PC-9 (cell line): ENCODE results near the gene ATP6V0D1. TPM values are rescaled to one million over a fixed set of nuclear protein-coding genes. Genes with fewer than 3 reads are reported as not detected.
A peak's percentile ranks its signal among the peaks of the same experiment; 100 is the strongest.

ENCODE experiments used
- Bru-seq: library from RNA; stranded (reverse); fragments of 400-500 nt; gene quantifications from one replicate; lab custom pipeline; 2021; lab: Mats Ljungman, UMichigan
- BruChase-seq, 2 experiments: library from RNA; stranded (reverse); fragments of 400-500 nt; gene quantifications; one replicate each; lab custom pipeline; 2021; lab: Mats Ljungman, UMichigan
- BruUV-seq: library from RNA; stranded (reverse); fragments of 400-500 nt; replicated peaks from 2 replicates; lab custom pipeline; 2021; lab: Mats Ljungman, UMichigan
- CTCF ChIA-PET: fragments of 300-600 bp; sonication (Branson Sonifier 250); formaldehyde crosslinking; loops from one replicate; lab custom pipeline; 2022; ENCODE audit warnings: antibody characterized with exemption; lab: Charles Lee
- POLR2A ChIA-PET: fragments of 300-600 bp; sonication (Branson Sonifier 250); formaldehyde crosslinking; loops from one replicate; lab custom pipeline; 2022; ENCODE audit warnings: antibody characterized with exemption; ENCODE audit not compliant: unreplicated experiment; lab: Charles Lee
- DNase-seq, 2 experiments: peaks; one replicate each; pipeline versions ENCODE4 v3.0.0 to v3.0.0-alpha.2; 2015 to 2022; ENCODE audit warnings: mixed read lengths in 1 of 2
- H2AFZ ChIP-seq: fragments of 200-600 bp; sonication (generic); 2 replicates; pipeline ENCODE4 v1.8.1; 2017; ENCODE audit warnings: antibody characterized with exemption
- H3F3A ChIP-seq: fragments of 200-600 bp; sonication (generic); 2 replicates; pipeline ENCODE4 v1.8.1; 2017; ENCODE audit warnings: antibody characterized with exemption, mild to moderate bottlenecking, low read depth; ENCODE audit not compliant: insufficient read depth
- H3K27ac ChIP-seq: fragments of 200-600 bp; sonication (generic); 2 replicates; pipeline ENCODE4 v1.6.1; 2016; ENCODE audit warnings: mixed run types
- H3K27me3 ChIP-seq: fragments of 200-600 bp; sonication (generic); 2 replicates; pipeline ENCODE4 v1.6.1; 2016; ENCODE audit warnings: low read depth, mixed run types; ENCODE audit not compliant: insufficient read depth
- H3K36me3 ChIP-seq: fragments of 200-600 bp; sonication (generic); 2 replicates; pipeline ENCODE4 v1.6.1; 2016; ENCODE audit warnings: low read depth, mixed run types
- H3K4me1 ChIP-seq: fragments of 200-600 bp; sonication (generic); replicated peaks from 2 replicates; pipeline ENCODE4 v1.6.1; 2016; ENCODE audit warnings: mixed run types; ENCODE audit not compliant: insufficient read depth
- H3K4me2 ChIP-seq: fragments of 200-600 bp; sonication (generic); 2 replicates; pipeline ENCODE4 v1.6.1; 2017; ENCODE audit warnings: mixed run types
- H3K4me3 ChIP-seq: fragments of 200-600 bp; sonication (generic); 2 replicates; pipeline ENCODE4 v1.6.1; 2016; ENCODE audit warnings: mixed run types
- H3K79me2 ChIP-seq: fragments of 200-600 bp; sonication (generic); 2 replicates; pipeline ENCODE4 v1.6.1; 2017; ENCODE audit warnings: low read depth, mixed run types
- H3K9me2 ChIP-seq: fragments of 200-600 bp; sonication (generic); 2 replicates; pipeline ENCODE4 v1.8.1; 2017; ENCODE audit warnings: mild to moderate bottlenecking; ENCODE audit not compliant: insufficient read depth
- H3K9me3 ChIP-seq: fragments of 200-600 bp; sonication (generic); 2 replicates; pipeline ENCODE4 v1.8.1; 2016; ENCODE audit warnings: low read depth; ENCODE audit not compliant: insufficient read depth
- H4K20me1 ChIP-seq: fragments of 200-600 bp; sonication (generic); 2 replicates; pipeline ENCODE4 v1.8.1; 2017; ENCODE audit not compliant: insufficient read depth
- CTCF ChIP-seq: fragments of 200-600 bp; sonication (generic); conservative IDR thresholded peaks from 2 replicates; pipeline ENCODE4 v1.6.1; 2017; ENCODE audit warnings: mixed run types, antibody characterized with exemption, mild to moderate bottlenecking, moderate library complexity
- EZH2 ChIP-seq: fragments of 200-600 bp; sonication (generic); IDR thresholded peaks from 2 replicates; pipeline ENCODE4 v1.8.0; 2017; ENCODE audit warnings: antibody characterized with exemption, low read depth
- intact Hi-C: fragments of 100-400 bp; cut with micrococcal nuclease; formaldehyde crosslinking; loops from one replicate; pipeline ENCODE4 v1.10.0; 2022; ENCODE audit not compliant: unreplicated experiment
- long read RNA-seq: library from polyadenylated mRNA; stranded (forward); transcript quantifications from one replicate; pipeline ENCODE4 v2.0.0, GENCODE V29; 2022
- total RNA-seq: library from RNA; stranded (reverse); gene quantifications from 2 replicates; pipeline ENCODE4 v1.2.3, GENCODE V29; 2021

Gene ATP6V0D1
- 51.5 and 61.0 TPM in 2 replicates for total RNA-seq
- Bru-seq, nascent RNA: percentile 63 among the genes with signal in this experiment
- percentile 60 among the genes with signal in this experiment for BruChase-seq, experiment 1, labeled RNA remaining after a 2-hour chase
- BruChase-seq, experiment 2, labeled RNA remaining after a 6-hour chase: percentile 75 among the genes with signal in this experiment
- long read RNA-seq, transcript ATP6V0D1-201 (8 exons, 1,716 nt): major isoform, 196 of 210 reads
- long read RNA-seq, partial matches to known transcripts: 3 of 210 reads
- long read RNA-seq, other reads (novel, unspliced or antisense): 9 of 210 reads

DNA sequence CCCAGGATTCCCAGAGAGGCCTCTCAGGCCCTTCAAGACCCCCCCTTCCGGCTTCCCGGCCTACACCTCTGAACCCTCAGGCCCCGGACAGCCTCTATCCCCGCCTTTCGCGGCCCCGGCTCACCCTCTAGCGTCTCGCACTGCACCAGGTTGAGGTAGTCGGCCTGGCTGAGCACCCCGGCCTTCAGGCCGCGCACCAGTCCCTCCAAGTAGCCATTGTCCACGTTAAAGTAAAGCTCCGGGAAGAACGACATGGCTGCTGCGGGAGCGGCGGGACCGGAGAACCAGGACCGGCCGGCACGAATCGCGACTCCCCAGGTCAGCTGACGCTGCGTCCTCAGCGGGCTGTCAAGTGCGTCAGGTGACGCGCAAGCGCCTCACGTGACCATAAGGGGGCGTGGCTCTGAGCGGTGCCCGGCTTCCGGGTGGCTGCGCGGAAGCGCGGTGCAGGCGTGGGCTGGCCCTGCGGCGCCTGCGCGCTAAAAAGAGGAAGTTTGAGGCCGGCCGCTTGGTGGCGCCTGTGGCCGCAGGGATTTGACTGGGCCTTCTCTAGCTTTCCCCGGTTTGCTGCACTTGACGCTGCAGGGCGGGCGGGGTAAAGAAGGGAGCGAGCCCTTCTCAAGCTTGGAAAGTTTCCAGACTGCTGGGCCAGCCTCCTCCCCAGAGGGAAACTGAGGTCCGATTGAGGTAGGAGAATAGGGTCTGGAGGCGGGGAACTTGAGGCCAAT lies at the start of gene ATP6V0D1:
ATP6V0D1 (minus strand) TSS at position 325 of the 728 bp plus-strand sequence; CDS start at position 254, 71 bp downstream.
- H3K9me3 ChIP-seq: no peaks in the 10 kb centered on the region
- peaks cover 9% of the 10 kb centered on the region for H4K20me1 ChIP-seq
- no TSS peak for BruUV-seq
- H3K4me2 ChIP-seq: peak within 1 kb of the TSS; percentile 97
- POLR2A ChIA-PET: interaction anchor here (0.7 to 0.8 kb wide), 2 partner anchors 50 to 170 kb away, joined by 4 to 11 read pairs; partner anchors contain the start of gene HSD11B2
- peak within 1 kb of the TSS; percentile 93 for H2AFZ ChIP-seq
- CTCF ChIA-PET: interaction anchor here (0.6 to 2.3 kb wide), 6 partner anchors 19 to 304 kb away, joined by 3 to 17 read pairs (median 5); no protein-coding TSS in a partner anchor
- DNase-seq: peak; percentile 92 to 98
- TF ChIP-seq CTCF (peak; percentile 81), EZH2 (no peak)
- H3K79me2 ChIP-seq: peaks cover 49% of the 10 kb centered on the region
- H3K36me3 ChIP-seq: no peaks in the 10 kb centered on the region
- H3K4me1 ChIP-seq: peaks cover 14% of the 10 kb centered on the region
- peak within 1 kb of the TSS; percentile 31 for H3K27ac ChIP-seq
- H3K9me2 ChIP-seq: no peaks in the 10 kb centered on the region
- H3F3A ChIP-seq: peaks cover 8% of the 10 kb centered on the region; the same call in 1 of the 2 replicates
- H3K27me3 ChIP-seq: no peaks in the 10 kb centered on the region
- H3K4me3 ChIP-seq: peak within 1 kb of the TSS; percentile 71
- intact Hi-C loops: loop anchor here (10.0 kb wide), 1 partner anchor 84 kb away; the partner anchor contains the start of gene CTCF

GRCh38 chr16:67530013-67530939 lies 49.3 kb upstream of the ATP6V0D1 start:
- DNase-seq: peak in 1 of 2 experiments; percentile 61
- TF ChIP-seq EZH2 (no peak), CTCF (no peak)
- Histone ChIP-seq H3K4me1 (peaks cover 40% of the 10 kb centered on the region), H3K9me2 (no peaks in the 10 kb centered on the region), H3K79me2 (peaks cover 35% of the 10 kb centered on the region), H3K4me2 (peak overlapping the region; percentile 92), H3K9me3 (no peaks in the 10 kb centered on the region), H3F3A (peaks cover 42% of the 10 kb centered on the region), H2AFZ (peak overlapping the region; percentile 79), H4K20me1 (peaks cover 3% of the 10 kb centered on the region; the same call in 1 of the 2 replicates), H3K4me3 (peak overlapping the region; percentile 91), H3K27me3 (no peaks in the 10 kb centered on the region), H3K36me3 (no peaks in the 10 kb centered on the region), H3K27ac (no peak overlapping the region)
- BruUV-seq: no TSS peak
- ChIA-PET CTCF (no interaction called here), POLR2A (interaction anchor here (0.5 kb wide), 1 partner anchor 13 kb away, joined by 3 read pairs; no protein-coding TSS in a partner anchor)
- intact Hi-C loops: no loop called here
